ENCODE measurements around the gene ATP6AP1. TPM values are rescaled to one million over a fixed set of nuclear protein-coding genes. Genes with fewer than 3 reads are reported as not detected.
A peak's percentile ranks its signal among the peaks of the same experiment; 100 is the strongest.

The ATP6AP1 gene
- total and polyA plus RNA-seq, 9 of the 15 experiments (the other 6 are each of a cell fraction or from before 2014, with no cell fraction given), result 8.3 to 90.5 (median 52.9) TPM

- TF ChIP-seq, protein P1, sequence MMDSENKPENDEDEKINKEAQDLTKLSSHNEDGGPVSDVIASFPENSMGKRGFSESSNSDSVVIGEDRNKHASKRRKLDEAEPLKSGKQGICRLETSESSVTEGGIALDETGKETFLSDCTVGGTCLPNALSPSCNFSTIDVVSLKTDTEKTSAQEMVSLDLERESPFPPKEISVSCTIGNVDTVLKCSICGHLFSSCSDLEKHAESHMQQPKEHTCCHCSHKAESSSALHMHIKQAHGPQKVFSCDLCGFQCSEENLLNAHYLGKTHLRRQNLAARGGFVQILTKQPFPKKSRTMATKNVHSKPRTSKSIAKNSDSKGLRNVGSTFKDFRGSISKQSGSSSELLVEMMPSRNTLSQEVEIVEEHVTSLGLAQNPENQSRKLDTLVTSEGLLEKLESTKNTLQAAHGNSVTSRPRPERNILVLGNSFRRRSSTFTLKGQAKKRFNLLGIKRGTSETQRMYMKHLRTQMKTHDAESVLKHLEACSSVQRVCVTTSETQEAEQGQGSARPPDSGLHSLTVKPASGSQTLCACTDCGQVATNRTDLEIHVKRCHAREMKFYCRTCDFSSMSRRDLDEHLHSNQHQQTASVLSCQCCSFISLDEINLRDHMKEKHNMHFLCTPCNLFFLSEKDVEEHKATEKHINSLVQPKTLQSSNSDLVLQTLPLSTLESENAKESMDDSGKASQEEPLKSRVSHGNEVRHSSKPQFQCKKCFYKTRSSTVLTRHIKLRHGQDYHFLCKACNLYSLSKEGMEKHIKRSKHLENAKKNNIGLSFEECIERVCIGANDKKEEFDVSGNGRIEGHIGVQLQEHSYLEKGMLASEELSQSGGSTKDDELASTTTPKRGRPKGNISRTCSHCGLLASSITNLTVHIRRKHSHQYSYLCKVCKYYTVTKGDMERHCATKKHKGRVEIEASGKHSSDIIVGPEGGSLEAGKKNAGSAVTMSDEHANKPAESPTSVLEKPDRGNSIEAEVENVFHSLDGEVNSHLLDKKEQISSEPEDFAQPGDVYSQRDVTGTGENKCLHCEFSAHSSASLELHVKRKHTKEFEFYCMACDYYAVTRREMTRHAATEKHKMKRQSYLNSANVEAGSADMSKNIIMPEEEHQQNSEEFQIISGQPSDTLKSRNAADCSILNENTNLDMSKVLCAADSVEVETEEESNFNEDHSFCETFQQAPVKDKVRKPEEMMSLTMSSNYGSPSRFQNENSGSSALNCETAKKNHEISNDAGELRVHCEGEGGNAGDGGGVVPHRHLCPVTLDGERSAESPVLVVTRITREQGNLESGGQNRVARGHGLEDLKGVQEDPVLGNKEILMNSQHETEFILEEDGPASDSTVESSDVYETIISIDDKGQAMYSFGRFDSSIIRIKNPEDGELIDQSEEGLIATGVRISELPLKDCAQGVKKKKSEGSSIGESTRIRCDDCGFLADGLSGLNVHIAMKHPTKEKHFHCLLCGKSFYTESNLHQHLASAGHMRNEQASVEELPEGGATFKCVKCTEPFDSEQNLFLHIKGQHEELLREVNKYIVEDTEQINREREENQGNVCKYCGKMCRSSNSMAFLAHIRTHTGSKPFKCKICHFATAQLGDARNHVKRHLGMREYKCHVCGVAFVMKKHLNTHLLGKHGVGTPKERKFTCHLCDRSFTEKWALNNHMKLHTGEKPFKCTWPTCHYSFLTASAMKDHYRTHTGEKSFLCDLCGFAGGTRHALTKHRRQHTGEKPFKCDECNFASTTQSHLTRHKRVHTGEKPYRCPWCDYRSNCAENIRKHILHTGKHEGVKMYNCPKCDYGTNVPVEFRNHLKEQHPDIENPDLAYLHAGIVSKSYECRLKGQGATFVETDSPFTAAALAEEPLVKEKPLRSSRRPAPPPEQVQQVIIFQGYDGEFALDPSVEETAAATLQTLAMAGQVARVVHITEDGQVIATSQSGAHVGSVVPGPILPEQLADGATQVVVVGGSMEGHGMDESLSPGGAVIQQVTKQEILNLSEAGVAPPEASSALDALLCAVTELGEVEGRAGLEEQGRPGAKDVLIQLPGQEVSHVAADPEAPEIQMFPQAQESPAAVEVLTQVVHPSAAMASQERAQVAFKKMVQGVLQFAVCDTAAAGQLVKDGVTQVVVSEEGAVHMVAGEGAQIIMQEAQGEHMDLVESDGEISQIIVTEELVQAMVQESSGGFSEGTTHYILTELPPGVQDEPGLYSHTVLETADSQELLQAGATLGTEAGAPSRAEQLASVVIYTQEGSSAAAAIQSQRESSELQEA (IDR thresholded peaks at IDR 0.05; ENCODE audit: low read depth), result no peak
- TF ChIP-seq ZBTB33 (CRISPR knock-in tag; IDR thresholded peaks at IDR 0.05) (peak; percentile 55), BCLAF1 (IDR thresholded peaks at IDR 0.05; ENCODE audit: borderline replicate concordance in 1 of 2, control insufficient read depth in 1 of 2, low read depth in 2 of 2, low read length in 1 of 2) (peak in 1 of 2 experiments; percentile 84; a peak in 2 of 4 replicates), HES1 (IDR thresholded peaks at IDR 0.05; ENCODE audit: low read depth) (no peak), RFX5 (IDR thresholded peaks at IDR 0.05; ENCODE audit: low read depth, low read length) (0 out of 2 replicates have a peak, but pooled peaks have one; percentile 39), RBM17 (IDR thresholded peaks at IDR 0.05; ENCODE audit: borderline replicate concordance, low read depth, low read length) (no peak), SNRNP70 (optimal IDR thresholded peaks at IDR 0.05; ENCODE audit: low read depth, low read length) (peak; percentile 44), GMEB1 (CRISPR knock-in tag; IDR thresholded peaks at IDR 0.05) (peak; percentile 85)
Observed at GRCh38 chrX:154397888-154398667, 30.4 kb upstream of the ATP6AP1 start, which contains the start of gene RPL10 (continued).

All from K562 (cell line).